SK-N-SH (cell line): ENCODE results near the gene PCDHA5. TPM values are rescaled to one million over a fixed set of nuclear protein-coding genes. Genes with fewer than 3 reads are reported as not detected.
"Not testable (repeated sequence)": the region's sequence is repeated elsewhere in the genome, so short reads cannot be mapped to it uniquely, and the experiment has no call there.

Source experiments
- CTCF ChIA-PET: fragments of 300-600, 350-600 bp; formaldehyde crosslinking; extraction: SDS; loops from one replicate; lab custom pipeline; 2021; lab: Yijun Ruan, JAX
- POLR2A ChIA-PET: fragments of 350-600 bp; sonication (Branson Sonifier 250); formaldehyde crosslinking; extraction: SDS; loops from one replicate; lab custom pipeline; 2020; ENCODE audit warnings: antibody characterized with exemption, inconsistent platforms; lab: Yijun Ruan, JAX
- DNase-seq: peaks from one replicate; pipeline ENCODE4 v3.0.0; 2012
- H2AFZ ChIP-seq: fragments of 200-600 bp; sonication (generic); 2 replicates; pipeline ENCODE4 v1.8.1; 2016; ENCODE audit warnings: antibody characterized with exemption, mild to moderate bottlenecking, low read depth
- H3F3A ChIP-seq: fragments of 200-600 bp; sonication (generic); replicated peaks from 2 replicates; pipeline ENCODE3; 2016; ENCODE audit warnings: antibody characterized with exemption, mild to moderate bottlenecking; ENCODE audit not compliant: insufficient read depth
- H3K27ac ChIP-seq, 2 experiments: fragments of 200-500 bp in 1 of 2; fragments of 200-600 bp in 1 of 2; sonication (Bioruptor generic) in 1 of 2; sonication (generic), shearing (Covaris generic) in 1 of 2; 2 replicates each; pipeline versions ENCODE4 v1.5.1 to v1.6.1; 2014 to 2016; ENCODE audit warnings: low read depth in 2 of 2, inconsistent platforms in 1 of 2, low read length in 1 of 2, mild to moderate bottlenecking in 1 of 2, mixed read lengths in 1 of 2
- H3K27me3 ChIP-seq: fragments of 200-600 bp; sonication (generic), shearing (Covaris generic); 2 replicates; pipeline ENCODE4 v1.6.1; 2016; ENCODE audit warnings: mixed run types; ENCODE audit not compliant: insufficient read depth
- H3K36me3 ChIP-seq, 2 experiments: fragments of 200-500 bp in 1 of 2; fragments of 200-600 bp in 1 of 2; sonication (Bioruptor generic) in 1 of 2; sonication (generic) in 1 of 2; replicated peaks in 1 of 2; 2 replicates each; pipeline versions ENCODE3 to v1.5.1; 2014 to 2016; ENCODE audit warnings: low read length in 1 of 2, mild to moderate bottlenecking in 1 of 2; ENCODE audit not compliant: insufficient read depth in 2 of 2, control insufficient read depth in 1 of 2
- H3K4me1 ChIP-seq, 2 experiments: fragments of 200-500 bp in 1 of 2; fragments of 200-600 bp in 1 of 2; sonication (Bioruptor generic) in 1 of 2; sonication (generic), shearing (Covaris generic) in 1 of 2; 2 replicates each; pipeline versions ENCODE4 v1.5.1 to v1.6.1; 2014 to 2016; ENCODE audit warnings: low read depth in 1 of 2, low read length in 1 of 2, mixed run types in 1 of 2; ENCODE audit not compliant: insufficient read depth in 2 of 2, control insufficient read depth in 1 of 2
- H3K4me2 ChIP-seq: fragments of 200-600 bp; sonication (generic), shearing (Covaris generic); 2 replicates; pipeline ENCODE4 v1.6.1; 2017; ENCODE audit warnings: mixed run types
- H3K4me3 ChIP-seq, 2 experiments: fragments of 200-500 bp in 1 of 2; fragments of 200-600 bp in 1 of 2; sonication (Bioruptor generic) in 1 of 2; sonication (generic), shearing (Covaris generic) in 1 of 2; 2 replicates each; pipeline versions ENCODE4 v1.5.1 to v1.8.1; 2014 to 2016; ENCODE audit warnings: low read depth in 2 of 2, inconsistent platforms in 1 of 2, low read length in 1 of 2, mild to moderate bottlenecking in 1 of 2, mixed read lengths in 1 of 2, moderate library complexity in 1 of 2
- H3K79me2 ChIP-seq: fragments of 200-600 bp; sonication (generic); 2 replicates; pipeline ENCODE4 v1.8.1; 2017; ENCODE audit warnings: mild to moderate bottlenecking; ENCODE audit not compliant: insufficient read depth
- H3K9ac ChIP-seq: fragments of 200-600 bp; sonication (generic); 2 replicates; pipeline ENCODE4 v1.6.1; 2017; ENCODE audit warnings: mixed run types
- H3K9me2 ChIP-seq: fragments of 200-600 bp; sonication (generic); 2 replicates; pipeline ENCODE4 v1.6.1; 2017; ENCODE audit warnings: mixed run types
- H3K9me3 ChIP-seq: fragments of 200-600 bp; sonication (generic); 2 replicates; pipeline ENCODE4 v1.6.1; 2017; ENCODE audit warnings: mixed run types, mild to moderate bottlenecking, moderate library complexity
- H4K20me1 ChIP-seq: fragments of 200-600 bp; sonication (generic); 2 replicates; pipeline ENCODE4 v1.6.1; 2017; ENCODE audit warnings: mild to moderate bottlenecking, mixed run types; ENCODE audit not compliant: insufficient read depth
- EP300 ChIP-seq, 2 experiments: IDR thresholded peaks; 2 replicates each; pipeline versions ENCODE4 v1.4.0 to v1.6.1; 2012; ENCODE audit warnings: borderline replicate concordance in 1 of 2, low read depth in 1 of 2, low read length in 1 of 2
- FOXM1 ChIP-seq: IDR thresholded peaks from 2 replicates; pipeline ENCODE4 v1.4.0; 2012; ENCODE audit warnings: low read depth, mild to moderate bottlenecking
- GABPA ChIP-seq: IDR thresholded peaks from 2 replicates; pipeline ENCODE4 v1.4.0; 2012; ENCODE audit warnings: low read depth, mild to moderate bottlenecking
- GATA2 ChIP-seq: sonication (generic); formaldehyde crosslinking; IDR thresholded peaks from 2 replicates; pipeline ENCODE4 v1.5.0; 2020; ENCODE audit warnings: mild to moderate bottlenecking, missing genetic modification reagents
- MXI1 ChIP-seq: IDR thresholded peaks from 2 replicates; pipeline ENCODE4 v1.6.1; 2012; ENCODE audit warnings: mild to moderate bottlenecking, low read depth, low read length, improper control_type of control experiment
- RCOR1 ChIP-seq: fragments of 150-350 bp; IDR thresholded peaks from 2 replicates; pipeline ENCODE4 v1.6.1; 2017; ENCODE audit warnings: antibody characterized with exemption, low read length
- WGBS: methylation state at CpG from one replicate; pipeline ENCODE4 v1.1.6; 2017; ENCODE audit warnings: low lambda C conversion rate; 5-methylcytosine and 5-hydroxymethylcytosine counted together
- polyA plus RNA-seq, 3 experiments: library from polyadenylated mRNA; depleted of rRNA; stranded (reverse); fragments of >200 nt; gene quantifications; 2 replicates each; pipeline ENCODE4 v1.2.3, GENCODE V29; 2012
- TF ChIP-seq, protein P1 (sequence below): fragments of 150-350 bp; IDR thresholded peaks from 2 replicates; pipeline ENCODE4 v1.6.1; 2016; ENCODE audit warnings: mild to moderate bottlenecking, low read depth, low read length

The PCDHA5 gene
- polyA plus RNA-seq, 1 of the 3 experiments (the other 2 are of a cell fraction) = 0.02 TPM

DNA sequence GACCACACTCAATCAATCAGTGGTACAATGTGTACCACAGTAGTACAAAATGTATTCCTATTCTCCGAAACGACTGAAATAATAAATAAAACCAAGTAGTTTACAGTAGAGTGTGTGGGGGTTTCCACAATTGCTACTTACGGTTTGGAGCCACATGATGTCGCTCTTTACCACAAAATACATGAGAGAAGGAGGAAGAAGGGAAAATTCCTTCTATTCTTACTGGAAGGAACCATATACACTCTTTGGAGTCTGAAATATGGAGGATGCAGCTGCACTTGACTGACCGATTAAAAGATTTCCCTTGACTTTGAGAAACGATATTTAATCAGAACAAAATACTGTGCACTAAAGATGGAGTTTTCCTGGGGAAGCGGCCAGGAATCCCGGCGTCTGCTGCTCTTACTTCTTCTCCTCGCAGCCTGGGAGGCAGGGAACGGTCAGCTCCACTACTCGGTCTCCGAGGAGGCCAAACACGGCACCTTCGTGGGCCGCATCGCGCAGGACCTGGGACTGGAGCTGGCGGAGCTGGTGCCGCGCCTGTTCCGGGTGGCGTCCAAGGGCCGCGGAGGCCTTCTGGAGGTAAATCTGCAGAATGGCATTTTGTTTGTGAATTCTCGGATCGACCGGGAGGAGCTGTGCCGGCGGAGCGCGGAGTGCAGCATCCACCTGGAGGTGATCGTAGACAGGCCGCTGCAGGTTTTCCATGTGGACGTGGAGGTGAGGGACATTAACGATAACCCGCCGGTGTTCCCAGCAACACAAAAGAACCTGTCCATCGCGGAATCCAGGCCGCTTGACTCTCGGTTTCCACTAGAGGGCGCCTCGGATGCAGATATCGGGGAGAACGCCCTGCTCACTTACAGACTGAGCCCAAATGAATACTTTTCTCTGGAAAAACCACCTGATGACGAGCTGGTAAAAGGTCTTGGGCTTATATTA is 14.3 kb upstream of the PCDHA5 start, which contains the start of gene PCDHA4 (continued):
- no peak for TF ChIP-seq MXI1
- no peak for TF ChIP-seq GABPA
- TF ChIP-seq RCOR1 = no peak
- no peak for TF ChIP-seq FOXM1

DNA sequence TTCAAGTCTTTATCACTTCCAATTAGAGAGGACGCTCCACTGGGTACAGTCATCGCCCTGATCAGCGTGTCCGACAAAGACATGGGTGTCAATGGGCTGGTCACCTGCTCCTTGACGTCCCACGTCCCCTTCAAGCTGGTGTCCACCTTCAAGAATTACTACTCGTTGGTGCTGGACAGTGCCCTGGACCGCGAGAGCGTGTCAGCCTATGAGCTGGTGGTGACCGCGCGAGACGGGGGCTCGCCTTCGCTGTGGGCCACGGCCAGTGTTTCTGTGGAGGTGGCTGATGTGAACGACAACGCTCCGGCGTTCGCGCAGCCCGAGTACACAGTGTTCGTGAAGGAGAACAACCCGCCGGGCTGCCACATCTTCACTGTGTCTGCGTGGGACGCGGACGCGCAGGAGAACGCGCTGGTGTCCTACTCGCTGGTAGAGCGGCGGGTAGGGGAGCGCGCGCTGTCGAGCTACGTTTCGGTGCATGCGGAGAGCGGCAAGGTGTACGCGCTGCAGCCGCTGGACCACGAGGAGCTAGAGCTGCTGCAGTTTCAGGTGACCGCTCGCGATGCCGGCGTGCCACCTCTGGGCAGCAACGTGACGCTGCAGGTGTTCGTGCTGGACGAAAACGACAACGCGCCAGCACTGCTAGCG is 13.0 kb upstream of the PCDHA5 start:
- H3K27ac ChIP-seq, H3K9me3 ChIP-seq, H2AFZ ChIP-seq, H3F3A ChIP-seq, H3K79me2 ChIP-seq, H3K4me1 ChIP-seq, H3K4me3 ChIP-seq, H3K9me2 ChIP-seq, DNase-seq, H4K20me1 ChIP-seq, H3K27me3 ChIP-seq, H3K36me3 ChIP-seq, H3K9ac ChIP-seq, H3K4me2 ChIP-seq: not testable (repeated sequence)
- WGBS = 91% methylated on average over 49 of the region's 62 CpGs
- ChIA-PET POLR2A (interaction anchor here (0.6 kb wide), 1 partner anchor 300 kb away, joined by 4 read pairs; no protein-coding TSS in a partner anchor), CTCF (interaction anchor here (0.6 to 5.0 kb wide), 28 partner anchors 7 to 415 kb away, joined by 3 to 52 read pairs (median 4); partner anchors contain the start of genes PCDHA1, PCDHA2, PCDHA5 and PCDHA8)

DNA sequence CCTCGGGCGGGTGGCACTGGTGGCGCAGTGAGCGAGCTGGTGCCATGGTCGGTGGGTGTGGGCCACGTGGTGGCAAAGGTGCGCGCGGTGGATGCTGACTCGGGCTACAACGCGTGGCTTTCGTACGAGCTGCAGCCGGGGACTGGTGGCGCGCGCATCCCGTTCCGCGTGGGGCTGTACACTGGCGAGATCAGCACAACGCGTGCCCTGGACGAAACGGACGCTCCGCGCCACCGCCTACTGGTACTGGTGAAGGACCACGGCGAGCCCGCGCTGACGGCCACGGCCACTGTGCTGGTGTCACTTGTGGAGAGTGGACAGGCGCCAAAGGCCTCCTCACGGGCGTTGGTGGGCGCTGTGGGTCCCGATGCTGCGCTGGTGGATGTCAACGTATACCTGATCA is 12.5 kb upstream of the PCDHA5 start:
- POLR2A ChIA-PET = no interaction called here
- TF ChIP-seq GATA2 (no peak), EP300 (IDR thresholded peaks at IDR 0.05; ENCODE audit: borderline replicate concordance in 1 of 2, low read depth in 1 of 2, low read length in 1 of 2) (no peak)
- TF ChIP-seq, protein P1, sequence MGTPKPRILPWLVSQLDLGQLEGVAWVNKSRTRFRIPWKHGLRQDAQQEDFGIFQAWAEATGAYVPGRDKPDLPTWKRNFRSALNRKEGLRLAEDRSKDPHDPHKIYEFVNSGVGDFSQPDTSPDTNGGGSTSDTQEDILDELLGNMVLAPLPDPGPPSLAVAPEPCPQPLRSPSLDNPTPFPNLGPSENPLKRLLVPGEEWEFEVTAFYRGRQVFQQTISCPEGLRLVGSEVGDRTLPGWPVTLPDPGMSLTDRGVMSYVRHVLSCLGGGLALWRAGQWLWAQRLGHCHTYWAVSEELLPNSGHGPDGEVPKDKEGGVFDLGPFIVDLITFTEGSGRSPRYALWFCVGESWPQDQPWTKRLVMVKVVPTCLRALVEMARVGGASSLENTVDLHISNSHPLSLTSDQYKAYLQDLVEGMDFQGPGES = no peak

More for the DNA sequence above, 12.5 kb upstream of the PCDHA5 start:
- H3K9me2 ChIP-seq = no peaks in the 10 kb centered on the region
- H4K20me1 ChIP-seq = no peaks in the 10 kb centered on the region
- no peak overlapping the region for H3K9ac ChIP-seq
- no peaks in the 10 kb centered on the region for H3K9me3 ChIP-seq
- H3K4me2 ChIP-seq = no peak overlapping the region
- CTCF ChIA-PET = interaction anchor here (0.5 to 5.0 kb wide), 2 partner anchors 32 to 175 kb away, joined by 3 to 52 read pairs; partner anchors contain the start of gene PCDHA8
- 82% methylated on average over 13 of the region's 43 CpGs for WGBS
- no peaks in the 10 kb centered on the region for H3F3A ChIP-seq
- no peaks in the 10 kb centered on the region for H3K27me3 ChIP-seq
- H3K4me3 ChIP-seq = no peak overlapping the region
- no peak for DNase-seq
- no peak overlapping the region for H2AFZ ChIP-seq
- no peaks in the 10 kb centered on the region; a peak in 2 of 4 replicates for H3K4me1 ChIP-seq
- H3K36me3 ChIP-seq = no peaks in the 10 kb centered on the region
- H3K79me2 ChIP-seq = no peaks in the 10 kb centered on the region
- H3K27ac ChIP-seq = no peak overlapping the region
